Stimulated activated CD8-positive, alpha-beta memory T cell treated with anti-CD3 and anti-CD28 coated beads, Interleukin-2, amount 100 ng/mL, for 48 hours (primary cell): Measurements from ENCODE around the gene MS4A6A.

Experiments used
- DNase-seq, 2 donors: peaks; one replicate each; pipeline ENCODE4 v3.0.0-alpha.2; 2020; ENCODE audit warnings: low read depth in 2 of 2

MS4A6A gene

GRCh38 chr11:60128376-60128775, 54.5 kb downstream of the MS4A6A start:
- no peak for DNase-seq

DNA sequence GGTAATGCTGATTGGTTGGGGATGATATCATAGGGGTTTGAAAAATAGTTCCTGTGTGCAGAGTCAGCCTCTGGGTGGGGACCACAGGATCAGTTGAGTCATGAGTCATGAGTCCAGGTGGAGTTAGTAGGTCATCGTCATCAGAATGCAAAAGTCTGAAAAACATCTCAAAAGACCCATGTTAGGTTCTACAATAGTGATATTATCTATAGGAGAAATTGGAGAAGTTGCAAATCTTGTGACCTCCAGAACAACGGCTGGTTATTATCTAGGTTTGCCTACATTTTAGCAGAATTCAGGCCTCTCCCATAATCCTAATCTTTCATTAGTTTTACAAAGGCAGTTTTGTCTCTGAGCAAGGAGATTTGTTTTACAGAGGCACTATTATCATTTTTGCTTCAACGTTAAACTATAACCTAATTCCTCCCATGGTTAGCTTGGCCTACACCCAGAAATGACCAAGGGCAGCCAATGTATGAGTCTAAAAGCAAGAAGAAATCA, 55.5 kb downstream of the MS4A6A start:
- DNase-seq = no peak

DNA sequence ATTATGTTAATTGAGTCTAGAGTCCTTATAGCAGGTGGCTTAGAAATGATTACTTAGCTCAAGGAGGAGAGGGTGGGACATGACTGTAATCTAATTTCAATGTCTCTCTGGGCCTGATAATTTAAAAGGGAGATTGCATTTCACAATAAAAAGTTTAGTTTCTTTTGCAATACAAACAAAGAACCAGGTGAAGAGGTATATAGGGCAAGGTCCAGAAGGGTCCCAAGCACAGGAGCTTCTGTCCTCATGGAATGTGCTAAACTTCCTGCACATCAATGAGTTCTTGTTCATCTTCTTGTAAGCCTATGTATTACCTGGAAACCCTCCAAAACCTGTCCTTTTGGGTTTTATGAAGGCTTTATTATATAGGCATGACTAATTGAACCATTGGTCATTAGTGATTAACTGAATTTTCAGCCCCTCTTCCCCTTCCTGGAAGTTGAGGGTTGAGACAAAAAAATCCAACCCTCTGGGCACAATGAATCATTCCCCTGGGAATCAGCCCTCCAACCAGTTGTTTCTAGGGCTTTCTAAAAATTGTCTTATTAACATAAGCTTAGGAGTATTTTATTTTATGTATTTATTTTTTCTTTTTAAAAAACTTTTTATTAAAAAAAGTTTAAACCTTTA, 56.8 kb downstream of the MS4A6A start:
- no peak for DNase-seq

- no peak for DNase-seq
Measured at GRCh38 chr11:60124802-60125432, 58.0 kb downstream of the MS4A6A start.
